ENCODE measurements around the gene BARHL1. TPM values are rescaled to one million over a fixed set of nuclear protein-coding genes. Genes with fewer than 3 reads are reported as not detected.

Gene BARHL1
- total and polyA plus RNA-seq, 2 experiments from 2014 or later: not detected

DNA sequence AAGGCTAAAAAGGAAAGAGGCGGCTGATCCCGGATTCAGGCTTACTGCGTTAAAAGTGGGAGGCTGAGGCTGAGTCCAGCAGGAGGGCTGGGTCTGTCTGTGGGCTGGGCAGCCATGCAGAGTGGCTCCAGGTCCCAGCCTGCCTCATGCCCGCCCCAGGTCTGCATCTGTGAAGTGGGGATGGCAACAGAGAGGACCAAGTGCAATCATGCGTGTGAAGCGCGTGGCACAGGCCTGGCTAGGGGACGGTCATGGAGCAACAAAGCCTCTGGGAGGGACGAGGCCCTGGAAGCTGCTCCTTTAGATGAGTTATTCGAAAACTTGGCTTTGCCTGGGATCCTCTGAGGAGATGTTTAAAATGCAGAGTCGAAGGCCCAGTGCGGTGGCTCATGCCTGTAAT, 30.4 kb upstream of the BARHL1 start:
- H2AFZ ChIP-seq: no peak overlapping the region
- no peaks in the 10 kb centered on the region for H3K9me3 Mint-ChIP-seq
- H3K36me3 Mint-ChIP-seq (ENCODE audit: low read depth): no peaks in the 10 kb centered on the region
- no peak overlapping the region for H3K4me3 ChIP-seq
- no peak overlapping the region for H3K4me3 Mint-ChIP-seq
- H3K27ac ChIP-seq (ENCODE audit: low read depth): no peak overlapping the region
- peaks cover 29% of the 10 kb centered on the region for H3K4me1 Mint-ChIP-seq
- H3K27ac Mint-ChIP-seq: no peak overlapping the region
- H3K27me3 Mint-ChIP-seq (ENCODE audit: insufficient read depth, low read depth, poor library complexity): peaks cover 7% of the 10 kb centered on the region
- H3F3A ChIP-seq (replicated peaks; ENCODE audit: low read depth): no peaks in the 10 kb centered on the region
- no peaks in the 10 kb centered on the region; the same call in 1 of the 2 replicates for H3K4me1 ChIP-seq (ENCODE audit: insufficient read depth)
- TF ChIP-seq CREB1 (CRISPR knock-in tag; IDR thresholded peaks at IDR 0.05; ENCODE audit: low read depth) (no peak), NANOG (IDR thresholded peaks at IDR 0.05; ENCODE audit: borderline replicate concordance) (no peak), ZNF114 (CRISPR knock-in tag; IDR thresholded peaks at IDR 0.05) (no peak), ETS1 (IDR thresholded peaks at IDR 0.05) (no peak), STAT1 (IDR thresholded peaks at IDR 0.05; ENCODE audit: unreplicated experiment) (no peak), EZH2 (IDR thresholded peaks at IDR 0.05; ENCODE audit: low read depth, unreplicated experiment) (no peak), JUNB (IDR thresholded peaks at IDR 0.05; ENCODE audit: unreplicated experiment) (no peak), CTCF (conservative IDR thresholded peaks at IDR 0.05; ENCODE audit: low read depth in 2 of 2) (no peak), ZNF331 (CRISPR knock-in tag; IDR thresholded peaks at IDR 0.05; ENCODE audit: low read depth) (no peak), EZH2phosphoT487 (IDR thresholded peaks at IDR 0.05; ENCODE audit: unreplicated experiment) (no peak)
- TF ChIP-seq, protein P1, sequence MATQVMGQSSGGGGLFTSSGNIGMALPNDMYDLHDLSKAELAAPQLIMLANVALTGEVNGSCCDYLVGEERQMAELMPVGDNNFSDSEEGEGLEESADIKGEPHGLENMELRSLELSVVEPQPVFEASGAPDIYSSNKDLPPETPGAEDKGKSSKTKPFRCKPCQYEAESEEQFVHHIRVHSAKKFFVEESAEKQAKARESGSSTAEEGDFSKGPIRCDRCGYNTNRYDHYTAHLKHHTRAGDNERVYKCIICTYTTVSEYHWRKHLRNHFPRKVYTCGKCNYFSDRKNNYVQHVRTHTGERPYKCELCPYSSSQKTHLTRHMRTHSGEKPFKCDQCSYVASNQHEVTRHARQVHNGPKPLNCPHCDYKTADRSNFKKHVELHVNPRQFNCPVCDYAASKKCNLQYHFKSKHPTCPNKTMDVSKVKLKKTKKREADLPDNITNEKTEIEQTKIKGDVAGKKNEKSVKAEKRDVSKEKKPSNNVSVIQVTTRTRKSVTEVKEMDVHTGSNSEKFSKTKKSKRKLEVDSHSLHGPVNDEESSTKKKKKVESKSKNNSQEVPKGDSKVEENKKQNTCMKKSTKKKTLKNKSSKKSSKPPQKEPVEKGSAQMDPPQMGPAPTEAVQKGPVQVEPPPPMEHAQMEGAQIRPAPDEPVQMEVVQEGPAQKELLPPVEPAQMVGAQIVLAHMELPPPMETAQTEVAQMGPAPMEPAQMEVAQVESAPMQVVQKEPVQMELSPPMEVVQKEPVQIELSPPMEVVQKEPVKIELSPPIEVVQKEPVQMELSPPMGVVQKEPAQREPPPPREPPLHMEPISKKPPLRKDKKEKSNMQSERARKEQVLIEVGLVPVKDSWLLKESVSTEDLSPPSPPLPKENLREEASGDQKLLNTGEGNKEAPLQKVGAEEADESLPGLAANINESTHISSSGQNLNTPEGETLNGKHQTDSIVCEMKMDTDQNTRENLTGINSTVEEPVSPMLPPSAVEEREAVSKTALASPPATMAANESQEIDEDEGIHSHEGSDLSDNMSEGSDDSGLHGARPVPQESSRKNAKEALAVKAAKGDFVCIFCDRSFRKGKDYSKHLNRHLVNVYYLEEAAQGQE (IDR thresholded peaks at IDR 0.05; ENCODE audit: unreplicated experiment): no peak
- TF ChIP-seq, protein P2, sequence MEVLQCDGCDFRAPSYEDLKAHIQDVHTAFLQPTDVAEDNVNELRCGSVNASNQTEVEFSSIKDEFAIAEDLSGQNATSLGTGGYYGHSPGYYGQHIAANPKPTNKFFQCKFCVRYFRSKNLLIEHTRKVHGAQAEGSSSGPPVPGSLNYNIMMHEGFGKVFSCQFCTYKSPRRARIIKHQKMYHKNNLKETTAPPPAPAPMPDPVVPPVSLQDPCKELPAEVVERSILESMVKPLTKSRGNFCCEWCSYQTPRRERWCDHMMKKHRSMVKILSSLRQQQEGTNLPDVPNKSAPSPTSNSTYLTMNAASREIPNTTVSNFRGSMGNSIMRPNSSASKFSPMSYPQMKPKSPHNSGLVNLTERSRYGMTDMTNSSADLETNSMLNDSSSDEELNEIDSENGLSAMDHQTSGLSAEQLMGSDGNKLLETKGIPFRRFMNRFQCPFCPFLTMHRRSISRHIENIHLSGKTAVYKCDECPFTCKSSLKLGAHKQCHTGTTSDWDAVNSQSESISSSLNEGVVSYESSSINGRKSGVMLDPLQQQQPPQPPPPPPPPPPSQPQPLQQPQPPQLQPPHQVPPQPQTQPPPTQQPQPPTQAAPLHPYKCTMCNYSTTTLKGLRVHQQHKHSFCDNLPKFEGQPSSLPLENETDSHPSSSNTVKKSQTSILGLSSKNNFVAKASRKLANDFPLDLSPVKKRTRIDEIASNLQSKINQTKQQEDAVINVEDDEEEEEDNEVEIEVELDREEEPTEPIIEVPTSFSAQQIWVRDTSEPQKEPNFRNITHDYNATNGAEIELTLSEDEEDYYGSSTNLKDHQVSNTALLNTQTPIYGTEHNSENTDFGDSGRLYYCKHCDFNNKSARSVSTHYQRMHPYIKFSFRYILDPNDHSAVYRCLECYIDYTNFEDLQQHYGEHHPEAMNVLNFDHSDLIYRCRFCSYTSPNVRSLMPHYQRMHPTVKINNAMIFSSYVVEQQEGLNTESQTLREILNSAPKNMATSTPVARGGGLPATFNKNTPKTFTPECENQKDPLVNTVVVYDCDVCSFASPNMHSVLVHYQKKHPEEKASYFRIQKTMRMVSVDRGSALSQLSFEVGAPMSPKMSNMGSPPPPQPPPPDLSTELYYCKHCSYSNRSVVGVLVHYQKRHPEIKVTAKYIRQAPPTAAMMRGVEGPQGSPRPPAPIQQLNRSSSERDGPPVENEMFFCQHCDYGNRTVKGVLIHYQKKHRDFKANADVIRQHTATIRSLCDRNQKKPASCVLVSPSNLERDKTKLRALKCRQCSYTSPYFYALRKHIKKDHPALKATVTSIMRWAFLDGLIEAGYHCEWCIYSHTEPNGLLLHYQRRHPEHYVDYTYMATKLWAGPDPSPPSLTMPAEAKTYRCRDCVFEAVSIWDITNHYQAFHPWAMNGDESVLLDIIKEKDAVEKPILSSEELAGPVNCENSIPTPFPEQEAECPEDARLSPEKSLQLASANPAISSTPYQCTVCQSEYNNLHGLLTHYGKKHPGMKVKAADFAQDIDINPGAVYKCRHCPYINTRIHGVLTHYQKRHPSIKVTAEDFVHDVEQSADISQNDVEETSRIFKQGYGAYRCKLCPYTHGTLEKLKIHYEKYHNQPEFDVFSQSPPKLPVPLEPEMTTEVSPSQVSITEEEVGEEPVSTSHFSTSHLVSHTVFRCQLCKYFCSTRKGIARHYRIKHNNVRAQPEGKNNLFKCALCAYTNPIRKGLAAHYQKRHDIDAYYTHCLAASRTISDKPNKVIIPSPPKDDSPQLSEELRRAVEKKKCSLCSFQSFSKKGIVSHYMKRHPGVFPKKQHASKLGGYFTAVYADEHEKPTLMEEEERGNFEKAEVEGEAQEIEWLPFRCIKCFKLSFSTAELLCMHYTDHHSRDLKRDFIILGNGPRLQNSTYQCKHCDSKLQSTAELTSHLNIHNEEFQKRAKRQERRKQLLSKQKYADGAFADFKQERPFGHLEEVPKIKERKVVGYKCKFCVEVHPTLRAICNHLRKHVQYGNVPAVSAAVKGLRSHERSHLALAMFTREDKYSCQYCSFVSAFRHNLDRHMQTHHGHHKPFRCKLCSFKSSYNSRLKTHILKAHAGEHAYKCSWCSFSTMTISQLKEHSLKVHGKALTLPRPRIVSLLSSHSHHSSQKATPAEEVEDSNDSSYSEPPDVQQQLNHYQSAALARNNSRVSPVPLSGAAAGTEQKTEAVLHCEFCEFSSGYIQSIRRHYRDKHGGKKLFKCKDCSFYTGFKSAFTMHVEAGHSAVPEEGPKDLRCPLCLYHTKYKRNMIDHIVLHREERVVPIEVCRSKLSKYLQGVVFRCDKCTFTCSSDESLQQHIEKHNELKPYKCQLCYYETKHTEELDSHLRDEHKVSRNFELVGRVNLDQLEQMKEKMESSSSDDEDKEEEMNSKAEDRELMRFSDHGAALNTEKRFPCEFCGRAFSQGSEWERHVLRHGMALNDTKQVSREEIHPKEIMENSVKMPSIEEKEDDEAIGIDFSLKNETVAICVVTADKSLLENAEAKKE (CRISPR knock-in tag; IDR thresholded peaks at IDR 0.05): no peak
- ATAC-seq (no peak), DNase-seq (ENCODE audit: low spot score) (no peak)
- H3K9me2 ChIP-seq (ENCODE audit: insufficient read depth): no peaks in the 10 kb centered on the region
- no peak overlapping the region for H3K4me2 ChIP-seq
- H4K20me1 ChIP-seq (replicated peaks; ENCODE audit: insufficient read depth): no peaks in the 10 kb centered on the region
- no peaks in the 10 kb centered on the region for H3K79me2 ChIP-seq (replicated peaks; ENCODE audit: insufficient read depth)
- H3K36me3 ChIP-seq (ENCODE audit: insufficient read depth): no peaks in the 10 kb centered on the region
- H3K27me3 ChIP-seq (ENCODE audit: insufficient read depth): no peaks in the 10 kb centered on the region
